GM18502 (cell line): ENCODE data around the gene CAMSAP3.
"Not testable (repeated sequence)": the region's sequence is repeated elsewhere in the genome, so short reads cannot be mapped to it uniquely, and the experiment has no call there.

Experiments
- ATAC-seq: cut with Tn5 transposase; IDR thresholded peaks from one replicate; pipeline ENCODE4 v1.9.1; 2021; ENCODE audit warnings: mild to moderate bottlenecking; ENCODE audit not compliant: unreplicated experiment, poor library complexity

Gene CAMSAP3

DNA sequence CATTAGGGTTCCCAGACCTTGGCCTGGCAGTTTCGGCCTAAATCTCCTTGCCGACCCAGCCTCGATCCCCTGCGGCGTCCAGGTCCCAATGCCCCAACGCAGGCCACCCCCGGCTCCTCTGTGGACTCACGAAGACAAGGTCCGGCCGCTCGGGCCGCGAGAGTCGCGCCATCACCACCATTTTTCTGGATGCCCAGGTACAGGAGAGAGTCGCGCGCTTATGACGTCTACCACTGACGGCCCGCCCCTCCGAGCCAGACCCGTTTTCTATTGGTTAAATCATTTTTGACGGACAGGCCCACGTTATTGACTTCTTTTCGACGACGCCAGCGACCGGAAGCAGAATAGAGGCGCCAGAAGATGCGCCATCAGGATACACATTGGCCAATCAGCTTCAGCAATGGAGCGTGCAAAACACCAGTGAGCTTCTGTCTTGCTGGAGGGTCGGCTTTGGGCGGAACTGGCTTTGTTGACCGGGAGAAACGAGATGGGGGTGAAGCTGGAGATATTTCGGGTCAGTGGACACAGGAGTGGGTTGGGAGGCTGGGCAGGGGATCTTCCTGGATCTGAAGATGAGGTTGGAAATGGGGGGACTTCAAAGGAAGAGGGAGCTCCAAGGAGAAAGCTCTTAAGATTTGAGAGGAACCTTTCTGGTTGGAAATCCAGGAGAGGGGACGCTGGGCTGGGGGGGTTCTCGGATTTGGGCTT is 33.8 kb downstream of the CAMSAP3 start, which contains the start of the genes PET100 and XAB2:
TSS of gene PET100 (plus strand) at position 447 of the 708 bp plus-strand sequence. CDS start at position 488, 41 bp downstream.
TSS of gene XAB2 (minus strand) at position 199 of the 708 bp plus-strand sequence. CDS start at position 181, 18 bp downstream.
- peak; percentile 87 for ATAC-seq

DNA sequence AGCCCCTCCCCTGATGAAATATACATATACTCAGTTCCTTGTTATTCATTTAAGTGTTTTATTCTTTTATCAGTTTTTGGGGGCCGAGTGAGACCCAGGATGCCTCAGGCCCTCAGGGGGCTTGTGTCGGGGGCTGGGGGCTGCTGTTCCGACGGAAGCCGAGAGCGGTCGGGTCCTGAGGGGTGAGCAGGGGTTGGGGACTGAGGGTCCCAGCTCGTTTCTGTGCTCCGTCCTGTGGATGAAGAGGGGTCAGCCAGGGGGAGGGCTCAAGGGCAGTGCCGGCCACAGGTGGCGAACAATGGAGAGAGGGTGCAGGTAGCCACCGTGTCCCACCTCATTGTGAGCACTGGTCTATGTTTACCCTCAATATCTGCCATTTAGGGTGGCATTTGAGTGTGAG is 35.9 kb downstream of the CAMSAP3 start:
- no peak for ATAC-seq

GRCh38 chr19:7632340-7633203 is 36.9 kb downstream of the CAMSAP3 start:
- no peak for ATAC-seq

- ATAC-seq, result no peak
These were observed 38.0 kb downstream of the CAMSAP3 start, which contains the start of gene PCP2 for GRCh38 chr19:7633698-7634097. Gene PCP2 (minus strand): TSS chr19:7633719. CDS start chr19:7633457, 262 bp downstream.

DNA sequence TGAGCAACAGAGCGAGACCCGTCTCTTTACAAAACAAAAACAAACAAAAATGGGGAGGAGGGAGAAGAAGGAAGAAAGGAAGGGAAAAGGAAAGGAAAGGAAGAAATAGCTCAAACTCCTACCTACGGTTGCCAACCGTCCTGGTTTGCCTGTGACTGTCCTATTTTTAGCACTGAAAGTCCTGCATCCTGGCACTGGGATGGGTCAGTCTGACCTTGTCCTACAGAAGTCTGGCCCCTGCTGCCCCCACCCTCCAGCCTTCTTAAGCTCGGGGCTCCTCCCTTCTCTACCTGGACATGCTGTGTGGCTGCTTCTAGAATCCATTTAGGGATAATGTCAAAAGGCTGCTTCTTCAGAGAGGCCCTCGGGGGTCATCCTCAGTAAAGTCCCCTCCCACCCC is 40.0 kb downstream of the CAMSAP3 start:
- ATAC-seq, result no peak

- no peak for ATAC-seq
These were observed 40.6 kb downstream of the CAMSAP3 start for GRCh38 chr19:7636317-7636690.

- ATAC-seq, result peak; percentile 73
These were observed 41.2 kb downstream of the CAMSAP3 start, which contains the start of gene STXBP2 for GRCh38 chr19:7636691-7637373. Gene STXBP2 (plus strand): TSS chr19:7637110. CDS start chr19:7637150, 40 bp downstream.

DNA sequence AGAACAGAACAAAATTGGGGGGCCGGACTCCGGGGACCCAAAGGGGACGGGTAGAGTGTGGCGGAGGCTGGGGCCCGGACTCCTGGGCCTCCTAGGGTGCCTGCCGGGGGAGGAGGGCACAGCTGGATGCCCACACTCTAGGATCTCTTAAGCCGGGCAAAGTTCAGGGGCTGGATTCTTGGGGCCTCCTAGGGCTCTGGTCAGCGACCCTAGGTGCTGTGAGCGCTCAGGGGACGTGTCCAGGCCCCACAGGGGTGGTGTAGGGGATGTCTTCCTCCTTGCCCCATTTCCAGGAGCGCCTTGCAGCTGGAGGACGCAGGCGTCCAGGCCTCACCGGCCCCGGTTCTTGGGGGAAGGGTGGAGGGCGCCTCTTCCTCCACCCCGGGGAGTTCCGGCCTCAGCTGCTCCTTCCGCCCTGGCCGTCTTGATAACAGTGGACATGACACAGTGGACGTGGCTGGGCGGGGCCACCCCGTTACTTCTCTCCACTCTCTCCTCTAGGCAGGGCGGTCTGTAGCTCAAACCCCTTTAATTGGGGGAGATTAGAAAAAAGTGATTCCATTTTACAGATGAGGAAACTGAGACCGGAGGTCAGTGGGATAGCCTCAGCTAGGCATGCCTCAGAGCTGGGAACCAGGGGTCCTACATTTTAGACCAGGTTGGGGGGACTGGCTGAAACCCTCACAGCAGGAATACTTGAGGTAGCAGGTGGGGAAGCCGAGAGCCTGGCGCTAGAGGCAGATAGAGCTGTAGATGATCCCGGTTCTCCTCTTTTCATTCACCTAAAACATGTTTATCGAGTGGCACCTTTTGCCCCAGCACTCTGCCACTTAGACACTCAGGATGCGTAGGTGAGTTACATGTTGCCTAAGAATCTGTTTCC is 42.0 kb downstream of the CAMSAP3 start:
- ATAC-seq, result peak; percentile 28

DNA sequence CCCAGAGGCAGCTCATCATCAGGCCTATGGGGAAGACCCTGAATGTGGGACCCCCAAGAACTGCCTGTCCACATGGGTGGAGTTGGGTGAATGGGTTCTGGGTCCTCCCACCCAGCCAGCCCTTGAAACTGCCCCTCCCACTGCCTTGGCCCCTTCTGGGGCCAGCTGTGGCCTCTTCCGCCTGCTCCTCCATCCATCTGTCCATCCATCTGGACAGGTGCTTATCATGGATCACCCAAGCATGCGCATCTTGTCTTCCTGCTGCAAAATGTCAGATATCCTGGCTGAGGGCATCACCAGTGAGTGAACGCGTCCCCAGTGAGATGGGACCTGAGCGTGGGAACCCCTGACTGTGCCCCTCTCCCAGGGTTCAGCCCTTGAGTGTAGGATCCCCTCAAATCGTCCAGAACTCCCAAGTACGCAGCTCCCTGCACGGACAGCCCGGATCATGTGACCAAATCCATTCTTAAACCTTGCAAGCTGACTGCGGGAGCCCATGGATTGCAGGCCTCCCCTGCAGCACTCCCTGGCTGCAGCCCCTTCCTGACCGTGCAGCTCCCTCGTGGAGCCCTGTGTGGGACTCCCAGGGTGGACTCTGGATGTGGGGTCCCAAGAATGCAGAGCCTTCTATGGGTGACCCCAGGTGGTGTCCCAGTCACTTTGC is 43.3 kb downstream of the CAMSAP3 start:
- no peak for ATAC-seq

DNA sequence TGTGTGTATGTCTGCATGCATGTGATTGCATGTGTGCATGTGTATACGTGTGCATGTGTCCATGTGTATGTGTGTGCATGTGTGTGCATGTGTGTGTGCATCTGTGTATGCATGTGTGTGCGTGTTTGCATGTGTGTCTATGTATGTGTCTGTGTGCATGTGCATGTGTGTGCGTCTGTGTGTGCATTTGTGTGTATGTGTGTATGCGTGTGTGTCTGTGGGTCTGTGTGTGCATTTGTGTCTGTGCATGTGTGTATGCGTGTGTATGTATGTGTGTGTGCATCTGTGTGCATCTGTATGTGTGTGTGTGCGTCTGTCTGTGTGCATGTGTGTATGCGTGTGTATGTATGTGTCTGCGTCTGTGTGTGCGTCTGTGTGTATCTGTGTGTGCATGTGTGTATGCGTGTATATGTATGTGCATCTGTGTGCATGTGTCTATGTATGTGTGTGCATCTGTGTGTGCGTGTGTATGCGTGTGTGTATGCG is 44.2 kb downstream of the CAMSAP3 start:
- ATAC-seq, result no peak

DNA sequence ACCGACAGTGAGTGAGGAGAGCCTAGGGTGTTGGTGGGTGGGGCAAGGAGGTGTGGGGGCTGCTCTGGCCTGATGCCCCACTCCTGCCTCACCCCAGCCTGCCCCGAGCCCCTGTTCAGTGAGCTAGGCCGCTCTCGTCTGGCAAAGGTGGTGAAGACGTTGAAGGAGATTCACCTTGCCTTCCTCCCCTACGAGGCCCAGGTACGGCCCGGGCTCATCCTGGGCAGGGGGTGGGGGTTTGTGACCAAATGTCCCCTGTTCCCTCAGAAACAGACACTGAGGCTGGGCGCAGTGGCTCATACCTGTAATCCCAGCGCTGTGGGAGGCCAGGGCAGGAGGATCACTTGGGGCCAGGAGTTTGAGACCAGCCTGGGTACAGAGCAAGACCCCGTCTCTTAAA is 45.1 kb downstream of the CAMSAP3 start:
- ATAC-seq, result no peak

GRCh38 chr19:7641290-7642276 is 45.9 kb downstream of the CAMSAP3 start:
- ATAC-seq, result no peak

GRCh38 chr19:7642295-7643030 is 46.8 kb downstream of the CAMSAP3 start:
- ATAC-seq, result no peak

GRCh38 chr19:7643031-7643415 is 47.4 kb downstream of the CAMSAP3 start:
- ATAC-seq, result no peak

- ATAC-seq, result not testable (repeated sequence)
These were observed 48.2 kb downstream of the CAMSAP3 start for GRCh38 chr19:7643629-7644549.

DNA sequence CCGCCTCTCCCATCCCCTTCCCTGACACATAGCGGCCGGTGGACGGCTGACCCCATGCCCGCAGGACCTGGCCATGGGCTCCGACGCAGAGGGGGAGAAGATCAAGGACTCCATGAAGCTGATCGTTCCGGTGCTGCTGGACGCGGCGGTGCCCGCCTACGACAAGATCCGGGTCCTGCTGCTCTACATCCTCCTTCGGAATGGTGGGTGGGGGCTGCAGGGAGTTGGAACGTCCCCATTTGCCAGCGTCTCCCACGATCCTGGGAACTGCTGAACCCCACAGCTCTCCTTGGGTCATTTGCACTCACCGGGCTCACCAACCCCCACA is 48.9 kb downstream of the CAMSAP3 start:
- ATAC-seq, result no peak
